Measurements from ENCODE around the gene GLB1L2.

The GLB1L2 gene

DNA sequence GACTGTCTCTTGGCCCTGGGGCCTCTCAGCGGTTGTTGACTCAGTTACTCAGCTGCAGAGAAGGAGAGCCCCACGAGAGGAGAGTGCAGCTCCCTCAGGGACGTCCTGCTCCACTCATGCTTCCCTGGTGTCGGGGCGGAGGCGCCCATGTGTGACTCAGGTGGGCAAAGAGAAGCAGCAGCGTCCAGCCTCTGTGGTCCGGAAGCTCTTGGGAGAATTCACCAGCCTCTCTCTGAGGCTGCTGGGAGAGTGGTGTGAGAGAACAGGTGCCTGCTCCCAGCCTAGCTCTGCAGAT is 25.7 kb downstream of the GLB1L2 start:
- TF ChIP-seq ZC3H10 (CRISPR knock-in tag; IDR thresholded peaks at IDR 0.05): no peak
- TF ChIP-seq RARB (CRISPR knock-in tag; IDR thresholded peaks at IDR 0.05): no peak
- TF ChIP-seq ZFP30 (CRISPR knock-in tag; IDR thresholded peaks at IDR 0.05): no peak
- no peak for ATAC-seq

GRCh38 chr11:134358165-134358855 is 26.5 kb downstream of the GLB1L2 start:
- TF ChIP-seq SNAI2 (CRISPR knock-in tag; IDR thresholded peaks at IDR 0.05) (no peak), TCF4 (CRISPR knock-in tag; IDR thresholded peaks at IDR 0.05; ENCODE audit: borderline replicate concordance) (no peak), ZC3H10 (CRISPR knock-in tag; IDR thresholded peaks at IDR 0.05) (no peak)
- no peak for ATAC-seq

DNA sequence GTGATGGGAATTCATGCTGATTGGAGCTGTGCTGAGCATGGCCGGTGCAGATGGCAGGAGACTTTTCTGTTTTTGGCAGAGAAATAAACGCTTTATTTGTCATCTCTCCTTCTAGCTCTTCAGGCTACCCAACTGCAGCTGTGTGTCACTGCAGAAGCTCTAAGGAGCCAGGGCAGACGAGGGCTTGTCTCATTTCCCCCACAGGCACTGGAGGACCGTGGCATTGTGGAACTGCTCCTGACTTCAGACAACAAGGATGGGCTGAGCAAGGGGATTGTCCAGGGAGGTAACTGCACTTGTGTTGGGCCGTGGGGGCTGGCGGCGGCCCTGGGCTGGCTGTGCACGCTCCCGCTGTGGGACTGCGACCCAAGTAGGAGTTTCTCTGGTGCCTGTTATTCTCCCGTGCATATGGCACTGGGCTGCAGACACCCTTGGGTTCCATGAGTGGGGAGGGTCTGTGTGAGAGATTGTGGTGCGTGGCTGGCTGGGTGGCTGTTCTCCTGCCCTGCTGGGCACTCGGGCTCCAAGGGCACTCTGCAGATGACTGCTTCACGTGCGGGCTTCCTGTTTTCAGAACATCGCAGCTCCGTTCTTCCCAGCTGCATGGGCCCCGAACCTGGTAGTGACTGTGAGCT is 27.2 kb downstream of the GLB1L2 start:
- no peak for ATAC-seq
- TF ChIP-seq SNAI2 (CRISPR knock-in tag; IDR thresholded peaks at IDR 0.05) (no peak), POU6F1 (CRISPR knock-in tag; IDR thresholded peaks at IDR 0.05; ENCODE audit: borderline replicate concordance, low read depth) (no peak), ZNF8 (CRISPR knock-in tag; IDR thresholded peaks at IDR 0.05) (no peak), TSHZ2 (CRISPR knock-in tag; IDR thresholded peaks at IDR 0.05) (no peak), ESRRG (CRISPR knock-in tag; IDR thresholded peaks at IDR 0.05) (no peak), TOX (CRISPR knock-in tag; IDR thresholded peaks at IDR 0.05; ENCODE audit: borderline replicate concordance) (no peak), PPARA (CRISPR knock-in tag; IDR thresholded peaks at IDR 0.05; ENCODE audit: borderline replicate concordance) (no peak), ZC3H10 (CRISPR knock-in tag; IDR thresholded peaks at IDR 0.05) (no peak), BACH2 (CRISPR knock-in tag; IDR thresholded peaks at IDR 0.05; ENCODE audit: borderline replicate concordance) (no peak), ZFP3 (CRISPR knock-in tag; IDR thresholded peaks at IDR 0.05) (no peak), ISL1 (CRISPR knock-in tag; IDR thresholded peaks at IDR 0.05) (no peak), ZNF70 (CRISPR knock-in tag; IDR thresholded peaks at IDR 0.05) (no peak), ZFP30 (CRISPR knock-in tag; IDR thresholded peaks at IDR 0.05) (no peak), CSDC2 (CRISPR knock-in tag; IDR thresholded peaks at IDR 0.05) (no peak), OSR1 (CRISPR knock-in tag; IDR thresholded peaks at IDR 0.05) (no peak), RARB (CRISPR knock-in tag; IDR thresholded peaks at IDR 0.05) (no peak)
- TF ChIP-seq, protein P1, sequence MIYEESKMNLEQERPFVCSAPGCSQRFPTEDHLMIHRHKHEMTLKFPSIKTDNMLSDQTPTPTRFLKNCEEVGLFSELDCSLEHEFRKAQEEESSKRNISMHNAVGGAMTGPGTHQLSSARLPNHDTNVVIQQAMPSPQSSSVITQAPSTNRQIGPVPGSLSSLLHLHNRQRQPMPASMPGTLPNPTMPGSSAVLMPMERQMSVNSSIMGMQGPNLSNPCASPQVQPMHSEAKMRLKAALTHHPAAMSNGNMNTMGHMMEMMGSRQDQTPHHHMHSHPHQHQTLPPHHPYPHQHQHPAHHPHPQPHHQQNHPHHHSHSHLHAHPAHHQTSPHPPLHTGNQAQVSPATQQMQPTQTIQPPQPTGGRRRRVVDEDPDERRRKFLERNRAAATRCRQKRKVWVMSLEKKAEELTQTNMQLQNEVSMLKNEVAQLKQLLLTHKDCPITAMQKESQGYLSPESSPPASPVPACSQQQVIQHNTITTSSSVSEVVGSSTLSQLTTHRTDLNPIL (CRISPR knock-in tag; IDR thresholded peaks at IDR 0.05; ENCODE audit: low read depth): no peak
- TF ChIP-seq, protein P2, sequence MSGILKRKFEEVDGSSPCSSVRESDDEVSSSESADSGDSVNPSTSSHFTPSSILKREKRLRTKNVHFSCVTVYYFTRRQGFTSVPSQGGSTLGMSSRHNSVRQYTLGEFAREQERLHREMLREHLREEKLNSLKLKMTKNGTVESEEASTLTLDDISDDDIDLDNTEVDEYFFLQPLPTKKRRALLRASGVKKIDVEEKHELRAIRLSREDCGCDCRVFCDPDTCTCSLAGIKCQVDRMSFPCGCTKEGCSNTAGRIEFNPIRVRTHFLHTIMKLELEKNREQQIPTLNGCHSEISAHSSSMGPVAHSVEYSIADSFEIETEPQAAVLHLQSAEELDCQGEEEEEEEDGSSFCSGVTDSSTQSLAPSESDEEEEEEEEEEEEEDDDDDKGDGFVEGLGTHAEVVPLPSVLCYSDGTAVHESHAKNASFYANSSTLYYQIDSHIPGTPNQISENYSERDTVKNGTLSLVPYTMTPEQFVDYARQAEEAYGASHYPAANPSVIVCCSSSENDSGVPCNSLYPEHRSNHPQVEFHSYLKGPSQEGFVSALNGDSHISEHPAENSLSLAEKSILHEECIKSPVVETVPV (CRISPR knock-in tag; IDR thresholded peaks at IDR 0.05): no peak

- no peak for ATAC-seq
- TF ChIP-seq, protein P2 (CRISPR knock-in tag; IDR thresholded peaks at IDR 0.05): no peak
- TF ChIP-seq CSDC2 (CRISPR knock-in tag; IDR thresholded peaks at IDR 0.05) (no peak), ZC3H10 (CRISPR knock-in tag; IDR thresholded peaks at IDR 0.05) (no peak), ZNF8 (CRISPR knock-in tag; IDR thresholded peaks at IDR 0.05) (no peak), BACH2 (CRISPR knock-in tag; IDR thresholded peaks at IDR 0.05; ENCODE audit: borderline replicate concordance) (no peak), SNAI2 (CRISPR knock-in tag; IDR thresholded peaks at IDR 0.05) (no peak), RARB (CRISPR knock-in tag; IDR thresholded peaks at IDR 0.05) (no peak), TOX (CRISPR knock-in tag; IDR thresholded peaks at IDR 0.05; ENCODE audit: borderline replicate concordance) (no peak), ZNF565 (CRISPR knock-in tag; conservative IDR thresholded peaks at IDR 0.05; ENCODE audit: low read depth) (no peak), TSHZ2 (CRISPR knock-in tag; IDR thresholded peaks at IDR 0.05) (no peak), ARNTL (CRISPR knock-in tag; IDR thresholded peaks at IDR 0.05; ENCODE audit: borderline replicate concordance, low read depth) (no peak), OSR1 (CRISPR knock-in tag; IDR thresholded peaks at IDR 0.05) (no peak), ZNF70 (CRISPR knock-in tag; IDR thresholded peaks at IDR 0.05) (no peak)
- TF ChIP-seq, protein P1 (CRISPR knock-in tag; IDR thresholded peaks at IDR 0.05; ENCODE audit: low read depth): no peak
These were observed 27.9 kb downstream of the GLB1L2 start for GRCh38 chr11:134359646-134360045.

All from SK-N-SH treated with all-trans-retinoic acid at 6 μM for 48 hours (cell line).